ENCODE results near the gene COX8C. TPM values are rescaled to one million over a fixed set of nuclear protein-coding genes. Genes with fewer than 3 reads are reported as not detected.

The COX8C gene
- total RNA-seq, 2 experiments from 2014 or later: not detected

GRCh38 chr14:93317210-93317874 is 29.6 kb upstream of the COX8C start:
- ChIA-PET CTCF (ENCODE audit: unreplicated experiment) (no interaction called here), POLR2A (interaction anchor here (0.9 to 1.3 kb wide), 3 partner anchors 21 to 26 kb away, joined by 3 to 6 read pairs (median 3); no protein-coding TSS in a partner anchor)
- H2AFZ ChIP-seq (ENCODE audit: low read length): no peak overlapping the region
- H3K36me3 ChIP-seq (ENCODE audit: insufficient read depth, low read length): peaks cover 19% of the 10 kb centered on the region
- H3K79me2 ChIP-seq (ENCODE audit: insufficient read depth, low read depth, low read length): peaks cover 33% of the 10 kb centered on the region
- no peaks in the 10 kb centered on the region for H4K20me1 ChIP-seq (ENCODE audit: insufficient read depth, low read length)
- H3K4me1 ChIP-seq (ENCODE audit: insufficient read depth, low read length, poor library complexity, severe bottlenecking): peaks cover 11% of the 10 kb centered on the region
- H3K4me2 ChIP-seq (ENCODE audit: low read length): no peak overlapping the region
- no peak overlapping the region for H3K27ac ChIP-seq (ENCODE audit: low read depth, low read length, poor library complexity, severe bottlenecking)
- BruUV-seq (replicated peaks): no TSS peak
- intact Hi-C loops (cut with micrococcal nuclease; ENCODE audit: unreplicated experiment): no loop called here
- no peak overlapping the region for H3K4me3 ChIP-seq (ENCODE audit: low read depth, low read length, poor library complexity, severe bottlenecking)
- H3K9me2 ChIP-seq (ENCODE audit: insufficient read depth, low read length): no peaks in the 10 kb centered on the region
- DNase-seq (ENCODE audit: low spot score): no peak
- H3K9me3 ChIP-seq (ENCODE audit: low read length): no peaks in the 10 kb centered on the region
- TF ChIP-seq EZH2phosphoT487 (IDR thresholded peaks at IDR 0.05; ENCODE audit: borderline replicate concordance, low read depth, low read length) (no peak), CTCF (conservative IDR thresholded peaks at IDR 0.05; ENCODE audit: low read length) (no peak)

GRCh38 chr14:93317875-93318807 is 28.8 kb upstream of the COX8C start:
- Histone ChIP-seq H3K9me3 (ENCODE audit: low read length) (no peaks in the 10 kb centered on the region), H3K36me3 (ENCODE audit: insufficient read depth, low read length) (peaks cover 26% of the 10 kb centered on the region), H3K9me2 (ENCODE audit: insufficient read depth, low read length) (no peaks in the 10 kb centered on the region), H3K4me1 (ENCODE audit: insufficient read depth, low read length, poor library complexity, severe bottlenecking) (peaks cover 11% of the 10 kb centered on the region), H4K20me1 (ENCODE audit: insufficient read depth, low read length) (no peaks in the 10 kb centered on the region), H3K4me3 (ENCODE audit: low read depth, low read length, poor library complexity, severe bottlenecking) (no peak overlapping the region), H3K4me2 (ENCODE audit: low read length) (no peak overlapping the region), H3K27ac (ENCODE audit: low read depth, low read length, poor library complexity, severe bottlenecking) (no peak overlapping the region), H2AFZ (ENCODE audit: low read length) (no peak overlapping the region), H3K79me2 (ENCODE audit: insufficient read depth, low read depth, low read length) (peaks cover 37% of the 10 kb centered on the region)
- intact Hi-C loops (cut with micrococcal nuclease; ENCODE audit: unreplicated experiment): no loop called here
- CTCF ChIA-PET (ENCODE audit: unreplicated experiment): no interaction called here
- no peak for DNase-seq (ENCODE audit: low spot score)
- POLR2A ChIA-PET: interaction anchor here (0.9 to 1.3 kb wide), 3 partner anchors 22 to 26 kb away, joined by 3 to 6 read pairs (median 3); no protein-coding TSS in a partner anchor
- BruUV-seq (replicated peaks): no TSS peak
- TF ChIP-seq CTCF (conservative IDR thresholded peaks at IDR 0.05; ENCODE audit: low read length) (no peak), EZH2phosphoT487 (IDR thresholded peaks at IDR 0.05; ENCODE audit: borderline replicate concordance, low read depth, low read length) (no peak)
